ENCODE data around the gene PEAR1. TPM values are rescaled to one million over a fixed set of nuclear protein-coding genes. Genes with fewer than 3 reads are reported as not detected.

Gene PEAR1
- total RNA-seq, 2 donors from 2014 or later = 31.0 to 34.9 TPM

DNA sequence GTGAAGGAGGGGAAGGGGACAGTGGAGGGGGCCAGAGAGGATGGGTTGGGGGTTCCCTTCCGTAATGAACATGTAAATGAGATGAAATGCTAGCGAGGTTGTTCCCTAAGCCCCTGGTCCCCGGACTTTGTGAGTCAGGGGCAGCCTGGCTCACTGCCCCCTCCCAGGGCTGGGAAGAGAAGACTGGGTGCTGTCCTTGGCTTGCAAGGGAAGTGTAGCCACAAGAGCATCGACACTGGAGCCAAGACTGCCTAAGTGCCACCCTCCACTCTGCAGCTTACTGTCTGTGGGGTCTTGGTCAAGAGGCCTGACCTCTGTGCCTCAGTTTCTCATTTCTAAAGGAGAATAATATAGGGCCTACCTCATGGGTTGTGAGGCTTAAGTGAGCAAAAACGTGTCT is 483 bp downstream of the PEAR1 start:
- Histone ChIP-seq H3K4me1 (ENCODE audit: control insufficient read depth in 1 of 2, low read depth in 2 of 2) (peaks cover 17 to 65% of the 10 kb centered on the region in 2 donors), H3K36me3 (no peaks in the 10 kb centered on the region), H3K27me3 (replicated peaks; ENCODE audit: insufficient read depth) (no peaks in the 10 kb centered on the region), H3K27ac (peak overlapping the region; percentile 79 to 82), H3K4me3 (peak overlapping the region; percentile 72), H3K9me3 (no peaks in the 10 kb centered on the region)
- TF ChIP-seq, protein P1, sequence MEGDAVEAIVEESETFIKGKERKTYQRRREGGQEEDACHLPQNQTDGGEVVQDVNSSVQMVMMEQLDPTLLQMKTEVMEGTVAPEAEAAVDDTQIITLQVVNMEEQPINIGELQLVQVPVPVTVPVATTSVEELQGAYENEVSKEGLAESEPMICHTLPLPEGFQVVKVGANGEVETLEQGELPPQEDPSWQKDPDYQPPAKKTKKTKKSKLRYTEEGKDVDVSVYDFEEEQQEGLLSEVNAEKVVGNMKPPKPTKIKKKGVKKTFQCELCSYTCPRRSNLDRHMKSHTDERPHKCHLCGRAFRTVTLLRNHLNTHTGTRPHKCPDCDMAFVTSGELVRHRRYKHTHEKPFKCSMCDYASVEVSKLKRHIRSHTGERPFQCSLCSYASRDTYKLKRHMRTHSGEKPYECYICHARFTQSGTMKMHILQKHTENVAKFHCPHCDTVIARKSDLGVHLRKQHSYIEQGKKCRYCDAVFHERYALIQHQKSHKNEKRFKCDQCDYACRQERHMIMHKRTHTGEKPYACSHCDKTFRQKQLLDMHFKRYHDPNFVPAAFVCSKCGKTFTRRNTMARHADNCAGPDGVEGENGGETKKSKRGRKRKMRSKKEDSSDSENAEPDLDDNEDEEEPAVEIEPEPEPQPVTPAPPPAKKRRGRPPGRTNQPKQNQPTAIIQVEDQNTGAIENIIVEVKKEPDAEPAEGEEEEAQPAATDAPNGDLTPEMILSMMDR (IDR thresholded peaks at IDR 0.05) = no peak
- ATAC-seq (ENCODE audit: insufficient number of reproducible peaks, low FRiP score, low read depth) = no peak
- DNase-seq (ENCODE audit: low spot score) = no peak

GRCh38 chr1:156894711-156895454 is 1.4 kb downstream of the PEAR1 start:
- no peaks in the 10 kb centered on the region for H3K27me3 ChIP-seq (replicated peaks; ENCODE audit: insufficient read depth)
- TF ChIP-seq, protein P1 (IDR thresholded peaks at IDR 0.05) = no peak
- peak overlapping the region; percentile 79 to 82 for H3K27ac ChIP-seq
- no peak for DNase-seq (ENCODE audit: low spot score)
- peak overlapping the region; percentile 72 for H3K4me3 ChIP-seq
- H3K9me3 ChIP-seq = no peaks in the 10 kb centered on the region
- no peak for ATAC-seq (ENCODE audit: insufficient number of reproducible peaks, low FRiP score, low read depth)
- no peaks in the 10 kb centered on the region for H3K36me3 ChIP-seq
- H3K4me1 ChIP-seq (ENCODE audit: control insufficient read depth in 1 of 2, low read depth in 2 of 2) = peaks cover 17 to 65% of the 10 kb centered on the region in 2 donors

- Histone ChIP-seq H3K36me3 (no peaks in the 10 kb centered on the region), H3K27me3 (replicated peaks; ENCODE audit: insufficient read depth) (no peaks in the 10 kb centered on the region), H3K4me3 (peak overlapping the region; percentile 72), H3K27ac (peak overlapping the region; percentile 79 to 82), H3K4me1 (ENCODE audit: control insufficient read depth in 1 of 2, low read depth in 2 of 2) (peaks cover 17 to 65% of the 10 kb centered on the region in 2 donors), H3K9me3 (no peaks in the 10 kb centered on the region)
- TF ChIP-seq, protein P1 (IDR thresholded peaks at IDR 0.05) = no peak
- no peak for ATAC-seq (ENCODE audit: insufficient number of reproducible peaks, low FRiP score, low read depth)
- DNase-seq (ENCODE audit: low spot score) = no peak
Observed at GRCh38 chr1:156895455-156895812, 1.9 kb downstream of the PEAR1 start.

DNA sequence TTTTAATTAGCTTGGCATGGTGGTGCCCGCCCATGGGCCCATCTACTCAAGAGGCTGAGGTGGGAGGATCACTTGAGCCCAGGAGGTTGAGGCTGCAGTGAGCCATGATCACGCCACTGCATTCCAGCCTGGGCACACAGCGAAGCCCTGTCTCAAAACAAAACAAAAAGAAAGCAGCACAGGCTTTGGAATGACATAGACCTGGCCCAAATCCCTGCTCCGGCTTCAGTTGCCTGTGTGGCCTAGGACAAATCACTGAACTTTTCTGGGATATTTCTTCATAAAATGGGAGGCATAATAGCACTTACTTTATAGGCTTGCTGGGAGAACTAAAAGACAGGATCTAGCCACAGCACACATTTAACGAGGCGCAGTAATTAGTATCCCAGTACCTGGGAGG is 2.4 kb downstream of the PEAR1 start:
- no peak for ATAC-seq (ENCODE audit: insufficient number of reproducible peaks, low FRiP score, low read depth)
- peak overlapping the region; percentile 17 for H3K4me3 ChIP-seq
- TF ChIP-seq, protein P1 (IDR thresholded peaks at IDR 0.05) = no peak
- H3K9me3 ChIP-seq = no peaks in the 10 kb centered on the region
- peak overlapping the region in 1 of 2 donors; percentile 82 for H3K27ac ChIP-seq
- H3K4me1 ChIP-seq (ENCODE audit: control insufficient read depth in 1 of 2, low read depth in 2 of 2) = peaks cover 17 to 66% of the 10 kb centered on the region in 2 donors
- H3K27me3 ChIP-seq (replicated peaks; ENCODE audit: insufficient read depth) = no peaks in the 10 kb centered on the region
- no peak for DNase-seq (ENCODE audit: low spot score)
- no peaks in the 10 kb centered on the region for H3K36me3 ChIP-seq

DNA sequence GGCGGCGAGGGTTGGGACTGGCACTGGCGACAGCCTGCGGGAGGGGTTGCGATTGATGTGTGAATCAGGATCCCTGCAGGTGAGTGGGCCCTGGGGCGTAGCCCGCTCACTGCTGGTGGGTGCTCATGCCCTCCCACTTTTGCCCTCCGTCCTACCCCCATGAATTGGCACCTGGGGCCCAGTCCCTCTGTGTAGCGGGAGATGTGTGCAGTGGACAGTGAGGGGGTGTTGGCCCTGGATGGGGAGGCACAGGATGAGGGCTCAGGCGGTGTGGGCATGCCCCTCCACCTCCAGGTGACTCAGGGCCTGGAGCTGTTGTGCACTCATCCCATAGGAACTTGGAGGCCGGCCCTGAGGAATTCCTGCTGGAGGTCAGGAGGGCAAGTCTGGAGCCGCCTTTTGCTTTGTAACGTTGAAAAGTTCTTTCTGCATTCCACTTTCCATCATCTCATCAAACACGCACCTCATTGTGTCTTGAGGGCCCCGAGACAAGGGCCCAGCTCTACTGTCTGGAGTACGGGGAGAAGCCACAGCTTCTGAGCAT is 3.0 kb downstream of the PEAR1 start:
- no peaks in the 10 kb centered on the region for H3K27me3 ChIP-seq (replicated peaks; ENCODE audit: insufficient read depth)
- peak overlapping the region in 1 of 2 donors; percentile 82 for H3K27ac ChIP-seq
- no peaks in the 10 kb centered on the region for H3K36me3 ChIP-seq
- TF ChIP-seq, protein P1 (IDR thresholded peaks at IDR 0.05) = no peak
- ATAC-seq (ENCODE audit: insufficient number of reproducible peaks, low FRiP score, low read depth) (no peak), DNase-seq (ENCODE audit: low spot score) (no peak)
- no peaks in the 10 kb centered on the region for H3K9me3 ChIP-seq
- peaks cover 17 to 72% of the 10 kb centered on the region in 2 donors for H3K4me1 ChIP-seq (ENCODE audit: control insufficient read depth in 1 of 2, low read depth in 2 of 2)
- H3K4me3 ChIP-seq = no peak overlapping the region

Measured in thoracic aorta (tissue), 2 donors.